HG03139 (cell line): ENCODE results near the gene MAGOHB.
"Not testable (repeated sequence)": the region's sequence is repeated elsewhere in the genome, so short reads cannot be mapped to it uniquely, and the experiment has no call there.

Experiments used
- ATAC-seq: cut with Tn5 transposase; IDR thresholded peaks from one replicate; pipeline ENCODE4 v1.9.1; 2021; ENCODE audit not compliant: unreplicated experiment

The MAGOHB gene

DNA sequence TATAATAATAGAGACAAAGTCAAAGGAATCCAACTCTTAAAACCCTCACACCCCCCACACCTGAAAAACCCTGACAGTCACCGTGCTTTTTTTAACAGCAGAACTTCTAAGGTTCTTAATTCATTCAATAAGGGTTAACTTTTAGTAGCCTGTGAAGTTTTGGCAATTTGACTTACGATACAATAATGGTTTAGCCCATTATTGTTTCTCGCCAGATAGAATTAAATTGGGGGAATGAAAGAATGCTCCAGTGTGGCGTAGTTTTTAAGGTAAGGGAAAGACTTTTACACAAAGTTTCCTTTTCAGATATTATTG is 604 bp upstream of the MAGOHB start:
- peak; percentile 5 for ATAC-seq

DNA sequence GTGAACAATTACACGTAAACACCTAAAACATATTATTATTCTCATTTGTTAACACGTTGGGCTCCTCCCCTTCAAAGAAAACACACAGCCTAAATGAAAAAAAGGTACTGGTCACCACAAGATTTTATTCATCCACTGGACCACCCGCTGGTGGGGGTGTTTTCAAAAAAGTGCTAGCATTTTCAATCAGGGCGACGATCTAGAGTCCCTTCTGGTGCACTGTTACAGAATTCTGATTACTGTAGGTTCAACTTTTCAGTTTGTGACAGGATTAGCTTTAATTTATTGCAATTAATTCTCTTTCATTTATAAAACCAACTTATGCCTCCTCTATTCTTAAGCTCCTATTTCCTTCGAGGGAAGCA is 443 bp downstream of the MAGOHB start:
- peak; percentile 13 for ATAC-seq

DNA sequence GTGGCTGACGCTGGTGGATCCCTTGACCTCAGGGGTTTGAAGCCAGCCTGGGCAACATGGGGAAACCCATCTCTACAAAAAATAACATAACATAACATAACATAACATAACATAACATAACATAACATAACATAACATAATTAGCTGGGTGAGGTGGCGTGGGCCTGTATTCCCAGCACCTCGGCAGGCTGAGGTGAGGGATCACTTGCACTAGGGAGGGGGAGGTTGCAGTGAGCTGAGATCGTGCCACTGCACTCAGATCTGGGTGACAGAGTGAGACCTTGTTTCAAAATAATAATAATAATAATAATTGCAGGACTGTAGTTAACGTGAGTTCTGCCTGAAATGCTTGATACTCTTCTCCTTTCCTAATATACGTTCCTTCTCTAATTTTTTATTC is 1.3 kb downstream of the MAGOHB start:
- no peak for ATAC-seq

DNA sequence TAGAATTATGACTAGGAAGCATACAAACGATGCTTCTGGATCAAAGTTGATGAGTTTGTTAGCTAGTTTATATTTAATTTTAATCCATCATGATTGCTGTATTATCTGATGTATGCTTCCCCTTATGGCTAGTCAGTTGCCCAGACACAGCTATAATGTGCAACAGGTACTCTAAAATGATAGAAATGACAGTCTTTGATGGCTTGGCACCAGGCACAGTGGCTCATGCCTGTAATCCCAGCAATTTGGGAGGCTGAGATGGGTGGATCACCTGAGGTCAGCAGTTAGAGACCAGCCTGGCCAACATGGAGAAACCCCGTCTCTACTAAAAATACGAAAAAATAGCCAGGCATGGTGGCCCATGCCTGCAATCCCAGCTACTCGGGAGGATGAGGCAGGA is 2.2 kb downstream of the MAGOHB start:
- ATAC-seq: not testable (repeated sequence)

DNA sequence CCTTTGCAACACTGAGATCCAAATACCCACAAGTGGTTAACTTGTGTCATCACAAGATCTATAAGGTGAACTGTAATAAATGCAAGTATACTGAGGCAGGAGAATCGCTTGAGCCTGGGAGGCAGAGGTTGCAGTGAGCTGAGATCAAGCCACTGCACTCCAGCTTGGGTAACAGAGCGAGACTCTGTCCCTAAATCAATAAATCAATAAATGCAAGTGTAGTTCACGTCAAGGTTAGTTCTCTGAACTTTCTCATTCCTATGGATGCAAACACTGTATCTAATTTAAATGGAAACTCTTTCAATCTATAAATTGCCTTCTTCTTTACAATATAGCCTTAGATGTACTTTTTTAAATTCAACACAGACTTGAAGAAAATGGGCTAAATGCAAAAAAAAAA is 3.2 kb downstream of the MAGOHB start:
- no peak for ATAC-seq

DNA sequence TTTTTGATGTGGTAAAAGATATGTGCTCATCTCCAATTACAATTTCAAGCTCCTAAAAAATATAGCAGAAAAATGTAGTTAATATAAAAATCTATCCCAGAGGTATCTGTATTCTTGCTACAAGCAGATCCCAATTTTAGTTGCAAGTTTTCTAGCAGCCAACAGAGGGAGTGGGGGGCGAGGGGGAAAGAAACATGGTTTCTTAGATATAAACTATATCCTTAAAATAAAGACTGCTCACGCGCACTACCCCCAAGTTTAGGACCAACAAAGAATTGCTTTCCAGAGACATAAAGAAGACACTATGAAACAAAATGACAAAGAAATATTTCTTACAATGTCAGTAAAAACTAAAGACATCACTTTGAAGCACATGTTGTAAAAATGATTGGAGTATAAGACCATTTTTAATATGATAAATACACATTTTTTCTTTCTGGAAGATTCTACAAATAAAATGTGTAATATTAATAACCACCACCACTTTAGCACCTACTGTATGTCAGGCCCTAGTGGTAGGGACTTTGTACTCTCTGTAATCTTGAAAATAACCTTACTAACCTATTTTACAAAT is 5.4 kb downstream of the MAGOHB start:
- no peak for ATAC-seq

DNA sequence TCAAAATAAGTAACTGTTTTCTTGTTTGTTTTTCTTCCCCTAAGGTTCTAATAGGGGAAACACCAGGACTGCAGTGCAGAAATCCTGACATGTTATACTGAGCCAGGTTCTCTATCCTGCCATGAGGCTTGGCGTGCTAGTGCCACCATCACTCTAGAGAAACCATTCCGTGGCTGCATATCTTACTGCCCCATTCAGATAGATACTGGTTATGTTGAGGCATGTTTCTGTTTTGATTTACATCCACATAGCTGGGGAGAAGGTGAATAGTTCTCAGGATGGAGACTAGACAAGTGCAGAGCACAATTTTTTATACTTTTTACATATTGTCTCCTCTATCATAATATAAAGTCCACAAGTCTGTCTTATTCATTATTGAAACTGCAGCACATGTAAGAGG is 11.5 kb downstream of the MAGOHB start:
- ATAC-seq: no peak

DNA sequence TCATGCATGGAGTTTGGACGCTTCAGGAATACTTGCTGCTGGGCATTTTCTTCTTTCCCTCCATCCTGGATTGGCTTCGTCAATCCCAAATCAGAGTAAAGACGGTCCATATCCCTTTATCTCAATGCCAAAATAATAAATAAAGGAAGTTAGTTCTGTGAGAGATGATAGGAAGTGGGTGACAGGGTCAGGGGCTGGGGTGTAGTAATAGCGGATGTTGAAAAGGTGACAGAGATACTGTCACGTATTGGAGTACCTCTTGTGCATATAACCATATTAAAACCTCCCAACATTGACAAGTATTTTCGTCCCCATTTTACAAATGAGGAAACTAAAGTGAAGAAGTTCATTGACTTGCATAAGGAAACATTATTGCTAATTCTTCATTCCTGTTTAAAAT is 12.4 kb downstream of the MAGOHB start:
- ATAC-seq: no peak

DNA sequence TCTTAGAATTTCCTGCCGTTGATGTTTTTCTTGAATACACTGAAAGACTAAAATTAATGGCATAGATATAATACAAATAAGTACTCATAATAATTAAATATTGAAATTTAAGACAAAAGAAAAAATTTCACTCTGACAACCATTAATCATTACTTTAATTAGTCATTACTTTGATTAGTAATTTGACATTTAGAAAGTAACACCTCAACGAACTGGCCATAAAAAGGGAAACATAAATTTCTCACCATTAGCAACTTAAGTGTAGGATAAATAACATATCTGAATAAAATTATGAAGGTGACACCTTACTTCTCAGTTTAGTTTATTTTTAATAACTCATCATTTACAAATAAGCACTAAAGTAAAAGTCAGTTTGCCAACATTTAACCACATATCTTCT is 17.5 kb downstream of the MAGOHB start:
- no peak for ATAC-seq

DNA sequence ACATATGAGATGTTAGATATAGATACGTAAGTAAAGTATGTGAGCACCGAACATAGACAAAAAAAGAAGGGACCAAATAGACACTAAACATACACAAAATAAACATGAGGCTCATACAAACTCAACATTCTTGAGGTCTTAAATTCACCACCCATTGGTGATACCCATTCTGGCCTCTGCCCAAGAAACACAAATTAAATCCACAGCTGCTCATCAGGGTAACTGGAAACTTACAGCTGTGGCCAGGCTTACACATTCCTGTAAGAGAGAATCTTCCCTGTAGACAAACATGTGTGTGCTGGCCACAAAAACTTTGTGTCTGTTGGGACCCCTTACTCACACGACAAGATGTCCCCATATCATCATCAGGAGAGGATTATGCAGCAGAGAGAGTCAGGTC is 22.4 kb downstream of the MAGOHB start:
- no peak for ATAC-seq

DNA sequence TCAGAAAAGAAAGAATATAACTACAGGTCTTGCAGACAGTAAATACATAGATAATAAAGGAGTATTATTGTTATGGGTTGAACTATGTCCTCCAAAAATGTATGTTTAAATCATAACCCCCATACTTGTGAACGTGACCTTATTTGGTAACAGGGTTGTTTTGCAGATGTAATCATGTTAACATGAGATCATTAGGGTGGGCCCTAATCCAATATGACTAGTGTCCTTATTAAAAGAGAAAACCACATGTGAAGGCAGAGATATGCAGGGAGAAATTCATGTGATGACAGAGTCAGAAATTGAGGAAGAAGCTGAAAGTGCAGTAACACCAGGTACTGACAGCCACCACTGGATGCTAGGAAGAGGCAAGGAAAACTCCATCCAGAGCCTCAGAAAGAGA is 29.0 kb downstream of the MAGOHB start:
- no peak for ATAC-seq

DNA sequence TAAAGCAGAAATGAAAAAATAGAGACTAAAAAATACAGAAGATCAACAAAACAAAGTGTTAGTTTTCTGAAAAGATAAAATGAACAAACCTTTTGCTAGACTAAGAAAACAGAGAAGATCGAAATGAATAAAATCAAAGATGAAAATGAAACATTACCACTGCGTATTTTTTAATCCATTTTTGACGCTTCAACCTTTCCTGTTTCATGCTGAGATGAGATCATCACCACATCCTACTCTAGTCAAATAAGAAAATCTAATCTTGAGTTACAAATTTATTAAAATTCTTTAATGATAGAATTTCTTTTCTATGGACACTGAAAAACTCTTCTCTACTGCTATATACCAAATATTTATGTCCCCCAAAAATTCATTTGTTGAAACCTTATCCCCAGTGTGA is 30.7 kb downstream of the MAGOHB start:
- no peak for ATAC-seq

DNA sequence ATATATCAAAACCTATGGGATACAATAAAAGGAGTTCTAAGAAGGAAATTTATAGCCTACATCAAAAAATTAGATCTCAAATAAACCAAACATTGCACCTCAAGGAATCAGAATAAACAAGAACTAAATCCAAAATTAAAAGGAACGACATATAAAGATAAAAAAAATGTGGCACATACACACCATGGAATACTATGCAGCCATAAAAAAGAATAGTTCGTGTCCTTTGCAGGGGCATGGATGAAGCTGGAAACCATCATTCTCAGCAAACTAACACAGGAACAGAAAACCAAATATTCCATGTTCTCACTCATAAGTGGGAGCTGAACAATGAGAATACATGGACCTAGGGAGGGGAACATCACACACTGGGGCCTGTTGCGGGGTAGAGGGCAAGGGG is 31.3 kb downstream of the MAGOHB start:
- ATAC-seq: not testable (repeated sequence)

DNA sequence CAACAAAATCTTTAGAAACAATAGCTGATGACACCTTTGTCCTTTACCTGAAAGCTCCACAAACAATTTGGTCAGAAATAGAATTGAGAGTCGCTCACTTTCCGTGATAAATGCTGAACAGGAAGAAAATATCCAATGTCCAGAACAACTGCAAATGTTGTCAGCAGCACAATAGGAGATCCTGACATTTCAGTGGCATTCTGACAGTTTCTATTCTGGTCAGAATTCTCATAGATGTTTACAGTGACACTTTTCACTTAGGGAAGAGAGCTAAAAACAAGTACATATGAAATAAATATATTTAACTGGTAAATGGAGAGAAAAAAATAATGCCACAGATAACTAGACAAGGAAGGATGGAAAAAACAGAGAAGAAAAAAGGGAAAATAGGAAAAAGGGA is 39.1 kb downstream of the MAGOHB start:
- ATAC-seq: no peak

DNA sequence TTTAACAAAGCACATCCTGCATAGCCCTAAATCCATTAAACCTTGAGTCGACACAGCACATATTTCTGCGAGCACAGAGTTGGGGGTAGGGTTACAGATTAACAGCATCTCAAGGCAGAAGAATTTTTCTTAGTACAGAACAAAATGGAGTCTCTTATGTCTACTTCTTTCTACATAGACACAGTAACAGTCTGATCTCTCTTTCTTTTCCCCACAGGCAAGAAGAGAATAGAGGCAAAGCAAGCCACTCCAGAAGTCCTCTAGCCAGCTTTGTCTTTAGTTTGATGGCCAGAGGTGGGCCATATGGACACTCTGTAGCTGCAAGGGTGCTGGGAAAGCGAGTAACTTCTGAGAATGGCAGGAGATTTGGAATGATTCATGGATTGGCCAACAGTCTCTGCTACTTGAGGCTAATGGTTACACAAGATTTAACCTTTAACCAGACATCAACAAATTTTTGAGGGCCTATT is 41.4 kb downstream of the MAGOHB start:
- not testable (repeated sequence) for ATAC-seq

DNA sequence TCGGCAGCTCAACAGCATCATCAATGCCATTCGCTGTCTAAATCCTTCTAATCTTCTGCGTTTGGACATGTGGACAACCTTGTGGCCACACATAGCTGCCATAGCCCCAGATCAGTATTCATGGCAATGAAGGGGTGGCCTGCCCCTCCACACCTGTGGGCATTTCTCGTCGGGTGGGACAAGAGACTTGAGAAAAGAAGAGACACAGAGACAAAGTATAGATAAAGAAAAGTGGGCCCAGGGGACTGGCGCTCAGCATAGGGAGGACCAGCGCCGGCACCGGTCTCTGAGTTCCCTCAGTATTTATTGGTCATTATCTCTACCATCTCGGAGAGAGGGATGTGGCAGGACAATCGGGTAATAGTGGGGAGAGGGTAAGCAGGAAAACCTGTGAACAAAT is 42.3 kb downstream of the MAGOHB start:
- no peak for ATAC-seq

DNA sequence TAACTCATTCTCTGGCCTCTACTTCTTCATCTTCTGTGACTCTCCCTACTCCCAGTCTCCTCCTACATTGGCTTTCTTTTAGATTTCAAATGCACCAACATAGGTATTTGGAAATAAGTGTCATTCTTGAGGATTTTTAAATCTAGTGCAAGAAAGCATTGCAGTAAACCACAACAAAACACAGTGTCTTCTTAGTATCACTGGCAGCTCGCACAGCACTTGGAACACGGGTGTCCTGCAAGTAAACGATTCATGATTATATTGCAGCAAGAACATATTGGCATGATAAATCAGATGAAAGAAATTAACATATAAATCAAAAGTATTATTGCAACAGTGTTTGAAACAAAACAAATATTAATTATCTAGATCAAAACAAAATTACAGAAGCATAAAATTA is 45.6 kb downstream of the MAGOHB start:
- no peak for ATAC-seq

DNA sequence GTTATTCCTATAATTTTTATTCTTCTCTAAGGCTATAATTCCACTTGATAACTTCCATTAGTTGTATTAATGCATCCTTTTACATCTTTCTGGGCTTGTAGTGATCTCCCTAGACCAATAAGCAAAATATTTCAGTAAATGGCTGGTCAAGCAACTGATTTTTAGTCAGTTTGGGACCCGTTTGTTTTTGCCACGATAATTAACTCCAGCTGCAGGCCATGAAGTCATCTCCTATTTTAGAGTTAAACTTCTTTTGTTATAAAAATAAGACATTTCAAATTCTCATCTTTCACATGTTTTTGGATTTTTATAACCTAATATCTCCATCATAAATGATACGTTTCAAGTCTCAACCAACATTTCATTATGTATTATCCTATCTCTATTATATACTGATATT is 49.4 kb downstream of the MAGOHB start:
- no peak for ATAC-seq

DNA sequence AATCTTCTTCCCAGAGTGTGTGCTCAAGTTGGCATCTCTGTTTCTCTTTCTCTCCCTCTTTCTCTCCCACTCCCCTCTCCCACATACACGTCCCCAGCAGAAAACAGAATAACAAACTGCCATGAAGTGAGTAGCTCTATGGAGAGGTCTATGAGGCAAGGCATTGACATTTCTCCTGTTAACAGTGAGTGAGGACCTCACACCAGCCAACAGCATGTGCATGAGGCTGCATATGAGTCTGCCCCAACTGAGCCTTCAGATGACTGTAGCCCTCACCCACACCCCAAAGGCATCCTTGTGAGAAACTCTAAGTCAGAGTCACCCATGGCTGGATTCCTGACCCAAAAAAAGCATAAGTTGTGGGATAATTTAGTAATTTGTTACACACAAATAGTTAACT is 50.4 kb downstream of the MAGOHB start:
- ATAC-seq: no peak

DNA sequence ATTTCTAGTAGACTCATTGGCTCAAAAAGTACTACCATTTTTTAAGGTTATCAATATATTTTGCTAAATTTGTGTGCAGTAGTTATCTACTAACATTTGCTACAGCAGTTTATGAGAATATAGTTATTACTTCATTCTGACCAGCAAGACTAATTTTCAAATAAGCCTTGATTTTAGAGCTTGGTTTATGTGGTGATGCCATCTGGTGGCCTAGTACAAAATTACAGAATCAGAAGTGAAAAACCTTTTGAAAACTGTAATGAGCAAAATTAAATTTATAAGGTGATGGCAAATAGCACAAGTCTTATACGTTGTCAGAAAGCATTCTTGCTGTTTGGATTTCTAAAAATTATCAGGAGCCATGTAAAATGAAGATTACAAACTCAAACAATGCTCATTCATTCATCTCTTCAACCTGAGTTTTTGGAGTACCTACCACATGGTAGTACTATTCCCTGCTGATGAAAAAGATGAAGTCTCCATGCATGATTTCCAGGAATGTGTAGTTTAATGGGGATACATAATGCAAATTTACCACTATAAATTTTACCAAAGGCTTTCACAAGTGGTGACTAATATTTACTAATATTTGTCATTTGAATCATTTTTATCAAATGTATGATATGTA is 51.0 kb downstream of the MAGOHB start:
- ATAC-seq: no peak

DNA sequence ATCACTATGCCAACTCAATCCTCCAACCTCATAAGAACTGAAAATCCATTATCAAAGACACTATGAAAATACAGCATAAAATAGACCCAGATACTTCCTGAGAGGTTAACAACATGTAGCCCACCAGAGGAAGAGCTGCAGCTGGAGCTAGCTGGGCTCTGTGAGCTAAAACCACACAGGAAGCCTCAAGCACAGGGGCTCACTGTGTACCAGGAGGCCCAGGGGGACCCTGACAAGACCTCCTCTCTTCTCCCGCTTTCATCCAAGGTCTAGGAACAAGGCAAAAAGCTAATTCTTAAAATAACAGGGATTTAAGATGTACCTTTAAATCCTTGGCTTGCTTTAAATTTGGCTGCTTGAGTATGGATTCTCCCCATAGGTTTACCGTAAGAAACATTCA is 54.2 kb downstream of the MAGOHB start:
- ATAC-seq: no peak

DNA sequence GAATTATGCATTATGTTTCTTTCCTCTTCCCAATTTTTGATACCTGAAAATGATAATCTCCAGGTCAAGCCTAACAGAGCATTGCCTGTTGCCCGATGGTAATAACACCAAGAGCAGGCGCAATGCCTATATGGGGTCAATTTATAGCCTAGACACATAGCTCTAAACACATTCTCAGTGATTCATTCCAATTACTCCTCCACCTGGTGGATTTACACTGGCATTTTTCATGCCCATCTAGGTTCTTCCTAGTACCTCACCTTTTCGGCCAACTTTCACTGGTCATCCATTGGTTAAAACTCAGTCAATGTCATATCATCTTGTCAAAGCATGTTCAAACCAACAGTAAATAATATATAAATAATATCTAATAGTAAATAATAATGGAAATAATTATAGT is 54.6 kb downstream of the MAGOHB start:
- ATAC-seq: no peak

DNA sequence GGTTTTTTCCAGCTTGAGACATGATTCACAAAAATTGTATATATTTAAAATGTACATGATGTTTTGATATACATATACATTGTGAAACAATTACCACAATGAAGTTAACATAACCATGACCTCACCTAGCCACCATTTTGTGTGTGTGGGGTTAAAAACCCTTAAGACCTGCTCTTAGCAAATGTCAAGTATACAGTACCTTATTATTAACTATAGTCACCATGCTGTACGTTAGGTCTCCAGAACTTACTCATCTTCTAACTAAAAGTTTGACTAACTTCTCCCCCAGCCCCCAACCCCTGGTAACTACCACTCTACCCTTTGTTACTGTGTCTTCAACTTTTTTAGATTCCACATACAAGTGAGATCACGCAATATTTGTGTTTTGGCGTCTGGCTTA is 55.1 kb downstream of the MAGOHB start:
- ATAC-seq: no peak
